ENCODE data around the gene TJAP1. TPM values are rescaled to one million over a fixed set of nuclear protein-coding genes. Genes with fewer than 3 reads are reported as not detected.

Gene TJAP1
- total RNA-seq, 1 donor from 2014 or later = 45.3 TPM

DNA sequence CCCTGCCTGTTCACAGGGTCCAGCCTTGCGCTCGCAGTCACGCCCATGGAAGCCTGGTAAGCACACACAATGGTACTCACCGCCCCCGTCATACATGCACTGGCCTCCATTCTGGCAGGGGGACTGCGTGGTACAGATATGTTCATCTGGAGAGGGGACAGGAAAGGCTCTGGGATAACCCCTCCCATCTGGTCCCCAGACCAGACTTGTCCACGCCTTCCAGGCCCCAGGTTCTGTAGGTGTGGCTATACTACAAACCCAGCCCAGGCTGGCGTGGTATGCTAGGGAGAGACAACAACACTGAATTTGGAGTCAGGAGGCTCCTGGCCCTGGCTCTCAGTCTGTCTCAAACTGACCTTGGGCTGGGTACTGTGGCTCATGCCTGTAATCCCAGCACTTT, 25.4 kb upstream of the TJAP1 start:
- H3K27ac Mint-ChIP-seq = no peak overlapping the region
- peaks cover 61% of the 10 kb centered on the region for H3K36me3 Mint-ChIP-seq (ENCODE audit: low read depth)
- TF ChIP-seq, protein P1, sequence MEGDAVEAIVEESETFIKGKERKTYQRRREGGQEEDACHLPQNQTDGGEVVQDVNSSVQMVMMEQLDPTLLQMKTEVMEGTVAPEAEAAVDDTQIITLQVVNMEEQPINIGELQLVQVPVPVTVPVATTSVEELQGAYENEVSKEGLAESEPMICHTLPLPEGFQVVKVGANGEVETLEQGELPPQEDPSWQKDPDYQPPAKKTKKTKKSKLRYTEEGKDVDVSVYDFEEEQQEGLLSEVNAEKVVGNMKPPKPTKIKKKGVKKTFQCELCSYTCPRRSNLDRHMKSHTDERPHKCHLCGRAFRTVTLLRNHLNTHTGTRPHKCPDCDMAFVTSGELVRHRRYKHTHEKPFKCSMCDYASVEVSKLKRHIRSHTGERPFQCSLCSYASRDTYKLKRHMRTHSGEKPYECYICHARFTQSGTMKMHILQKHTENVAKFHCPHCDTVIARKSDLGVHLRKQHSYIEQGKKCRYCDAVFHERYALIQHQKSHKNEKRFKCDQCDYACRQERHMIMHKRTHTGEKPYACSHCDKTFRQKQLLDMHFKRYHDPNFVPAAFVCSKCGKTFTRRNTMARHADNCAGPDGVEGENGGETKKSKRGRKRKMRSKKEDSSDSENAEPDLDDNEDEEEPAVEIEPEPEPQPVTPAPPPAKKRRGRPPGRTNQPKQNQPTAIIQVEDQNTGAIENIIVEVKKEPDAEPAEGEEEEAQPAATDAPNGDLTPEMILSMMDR (IDR thresholded peaks at IDR 0.05) = no peak
- H3K9me3 Mint-ChIP-seq = no peaks in the 10 kb centered on the region
- H3K4me1 Mint-ChIP-seq = peaks cover 15% of the 10 kb centered on the region
- no peak for ATAC-seq (ENCODE audit: low read depth)
- no peak overlapping the region for H3K4me3 Mint-ChIP-seq
- CTCF ChIA-PET = interaction anchor here (4.2 kb wide), 1 partner anchor 55 kb away, joined by 33 read pairs; no protein-coding TSS in a partner anchor
- no peak for DNase-seq
- intact Hi-C loops (cut with micrococcal nuclease) = loop anchor here (10.0 kb wide), 1 partner anchor 87 kb away; the partner anchor contains the start of gene ZNF318
- POLR2A ChIA-PET = no interaction called here
- H3K27me3 Mint-ChIP-seq = no peaks in the 10 kb centered on the region

DNA sequence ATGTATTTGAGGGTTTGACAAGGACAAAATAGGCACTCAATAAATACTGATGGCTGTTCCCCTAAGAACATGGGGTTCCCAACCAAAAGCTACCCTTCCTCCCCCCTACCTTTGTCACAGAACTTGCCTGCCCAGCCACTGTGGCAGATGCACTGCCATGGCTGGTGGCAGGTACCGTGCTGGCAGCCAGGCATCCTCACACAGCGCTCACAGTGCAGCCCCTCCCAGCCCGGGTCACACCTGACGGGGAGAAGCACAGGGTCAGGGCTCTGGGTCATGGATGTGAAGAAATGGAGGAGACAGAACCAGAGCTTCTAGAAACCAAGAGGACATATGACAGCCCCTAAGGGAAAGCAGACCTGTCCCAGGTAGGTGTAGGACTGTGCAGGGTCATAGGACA, 24.5 kb upstream of the TJAP1 start:
- no peak for DNase-seq
- TF ChIP-seq, protein P1 (IDR thresholded peaks at IDR 0.05) = no peak
- Mint-ChIP-seq H3K36me3 (ENCODE audit: low read depth) (peaks cover 51% of the 10 kb centered on the region), H3K4me3 (no peak overlapping the region), H3K27ac (no peak overlapping the region), H3K27me3 (no peaks in the 10 kb centered on the region), H3K4me1 (peaks cover 16% of the 10 kb centered on the region), H3K9me3 (no peaks in the 10 kb centered on the region)
- CTCF ChIA-PET = interaction anchor here (4.2 kb wide), 1 partner anchor 54 kb away, joined by 33 read pairs; no protein-coding TSS in a partner anchor
- POLR2A ChIA-PET = no interaction called here
- intact Hi-C loops (cut with micrococcal nuclease) = loop anchor here (10.0 kb wide), 1 partner anchor 88 kb away; the partner anchor contains the start of gene ZNF318
- ATAC-seq (ENCODE audit: low read depth) = no peak

GRCh38 chr6:43453831-43454230, 23.5 kb upstream of the TJAP1 start:
- H3K4me3 Mint-ChIP-seq = peak overlapping the region; percentile 85
- POLR2A ChIA-PET = no interaction called here
- intact Hi-C loops (cut with micrococcal nuclease) = loop anchor here (2.0 to 10.0 kb wide), 3 partner anchors 27 to 191 kb away; partner anchors contain the start of genes ABCC10 and ZNF318
- H3K9me3 Mint-ChIP-seq = no peaks in the 10 kb centered on the region
- H3K27me3 Mint-ChIP-seq = no peaks in the 10 kb centered on the region
- ATAC-seq (ENCODE audit: low read depth) (no peak), DNase-seq (no peak)
- H3K27ac Mint-ChIP-seq = no peak overlapping the region
- CTCF ChIA-PET = interaction anchor here (0.9 to 4.2 kb wide), 2 partner anchors 43 to 53 kb away, joined by 7 to 33 read pairs; no protein-coding TSS in a partner anchor
- TF ChIP-seq, protein P1 (IDR thresholded peaks at IDR 0.05) = no peak
- peaks cover 16% of the 10 kb centered on the region for H3K4me1 Mint-ChIP-seq
- peaks cover 42% of the 10 kb centered on the region for H3K36me3 Mint-ChIP-seq (ENCODE audit: low read depth)

- DNase-seq = no peak
- Mint-ChIP-seq H3K27ac (no peak overlapping the region), H3K9me3 (no peaks in the 10 kb centered on the region), H3K4me3 (peak overlapping the region; percentile 85), H3K27me3 (no peaks in the 10 kb centered on the region), H3K36me3 (ENCODE audit: low read depth) (peaks cover 37% of the 10 kb centered on the region), H3K4me1 (peaks cover 16% of the 10 kb centered on the region)
- POLR2A ChIA-PET = no interaction called here
- intact Hi-C loops (cut with micrococcal nuclease) = loop anchor here (2.0 to 10.0 kb wide), 3 partner anchors 27 to 191 kb away; partner anchors contain the start of genes ABCC10 and ZNF318
- TF ChIP-seq, protein P1 (IDR thresholded peaks at IDR 0.05) = no peak
- ATAC-seq (ENCODE audit: low read depth) = peak; percentile 72
- CTCF ChIA-PET = interaction anchor here (0.9 to 4.2 kb wide), 2 partner anchors 42 to 52 kb away, joined by 7 to 33 read pairs; no protein-coding TSS in a partner anchor
Measured at GRCh38 chr6:43454290-43454695, 23.1 kb upstream of the TJAP1 start.

GRCh38 chr6:43454696-43455530, 22.5 kb upstream of the TJAP1 start:
- intact Hi-C loops (cut with micrococcal nuclease) = loop anchor here (1.0 to 10.0 kb wide), 5 partner anchors 22 to 192 kb away; partner anchors contain the start of genes ABCC10, TJAP1 and ZNF318
- no peak overlapping the region for H3K27ac Mint-ChIP-seq
- ATAC-seq (ENCODE audit: low read depth) (peak; percentile 49), DNase-seq (peak; percentile 72)
- H3K9me3 Mint-ChIP-seq = no peaks in the 10 kb centered on the region
- H3K27me3 Mint-ChIP-seq = no peaks in the 10 kb centered on the region
- peak overlapping the region; percentile 85 for H3K4me3 Mint-ChIP-seq
- ChIA-PET POLR2A (interaction anchor here (0.6 to 2.1 kb wide), 6 partner anchors 9 to 189 kb away, joined by 3 to 7 read pairs (median 6); partner anchors contain the start of genes ABCC10 and TJAP1), CTCF (interaction anchor here (1.1 to 4.2 kb wide), 3 partner anchors 23 to 115 kb away, joined by 3 to 33 read pairs (median 3); partner anchors contain the start of gene TJAP1)
- H3K36me3 Mint-ChIP-seq (ENCODE audit: low read depth) = peaks cover 31% of the 10 kb centered on the region
- H3K4me1 Mint-ChIP-seq = peaks cover 16% of the 10 kb centered on the region
- TF ChIP-seq, protein P1 (IDR thresholded peaks at IDR 0.05) = no peak

All from activated B cell treated with CpG ODN at 0.5 μM for 24 hours (primary cell).